Measurements from ENCODE around the gene CNDP1. TPM values are rescaled to one million over a fixed set of nuclear protein-coding genes. Genes with fewer than 3 reads are reported as not detected.

CNDP1 gene
- total RNA-seq, 2 experiments from 2014 or later: not detected

- ChIA-PET CTCF (no interaction called here), POLR2A (no interaction called here)
- H3K27me3 Mint-ChIP-seq: no peaks in the 10 kb centered on the region
- no peak for DNase-seq
- peaks cover 58% of the 10 kb centered on the region for H3K36me3 Mint-ChIP-seq
- H3K9me3 Mint-ChIP-seq: no peaks in the 10 kb centered on the region
- intact Hi-C loops (cut with micrococcal nuclease): no loop called here
- no peak overlapping the region for H3K4me3 Mint-ChIP-seq
- no peaks in the 10 kb centered on the region for H3K4me1 Mint-ChIP-seq (ENCODE audit: low read depth)
- H3K27ac Mint-ChIP-seq: no peak overlapping the region
These were observed 26.4 kb upstream of the CNDP1 start for GRCh38 chr18:74507927-74508326.

GRCh38 chr18:74508366-74508765 lies 25.9 kb upstream of the CNDP1 start:
- POLR2A ChIA-PET: no interaction called here
- DNase-seq: no peak
- Mint-ChIP-seq H3K36me3 (peaks cover 57% of the 10 kb centered on the region), H3K4me1 (ENCODE audit: low read depth) (no peaks in the 10 kb centered on the region), H3K4me3 (no peak overlapping the region), H3K9me3 (no peaks in the 10 kb centered on the region), H3K27me3 (no peaks in the 10 kb centered on the region), H3K27ac (no peak overlapping the region)
- CTCF ChIA-PET: no interaction called here
- intact Hi-C loops (cut with micrococcal nuclease): no loop called here

GRCh38 chr18:74508821-74509225 lies 25.5 kb upstream of the CNDP1 start:
- CTCF ChIA-PET: no interaction called here
- POLR2A ChIA-PET: no interaction called here
- Mint-ChIP-seq H3K36me3 (peaks cover 57% of the 10 kb centered on the region), H3K27me3 (no peaks in the 10 kb centered on the region), H3K4me1 (ENCODE audit: low read depth) (no peaks in the 10 kb centered on the region), H3K27ac (no peak overlapping the region), H3K4me3 (no peak overlapping the region), H3K9me3 (no peaks in the 10 kb centered on the region)
- no peak for DNase-seq
- intact Hi-C loops (cut with micrococcal nuclease): no loop called here

- ChIA-PET POLR2A (no interaction called here), CTCF (no interaction called here)
- H3K9me3 Mint-ChIP-seq: no peaks in the 10 kb centered on the region
- H3K4me1 Mint-ChIP-seq (ENCODE audit: low read depth): no peaks in the 10 kb centered on the region
- intact Hi-C loops (cut with micrococcal nuclease): no loop called here
- H3K36me3 Mint-ChIP-seq: peaks cover 60% of the 10 kb centered on the region
- H3K27me3 Mint-ChIP-seq: no peaks in the 10 kb centered on the region
- no peak overlapping the region for H3K27ac Mint-ChIP-seq
- DNase-seq: no peak
- H3K4me3 Mint-ChIP-seq: no peak overlapping the region
These were observed 24.2 kb upstream of the CNDP1 start for GRCh38 chr18:74509856-74510769.

GRCh38 chr18:74510770-74511095 lies 23.6 kb upstream of the CNDP1 start:
- intact Hi-C loops (cut with micrococcal nuclease): no loop called here
- Mint-ChIP-seq H3K27ac (no peak overlapping the region), H3K9me3 (no peaks in the 10 kb centered on the region), H3K36me3 (peaks cover 57% of the 10 kb centered on the region), H3K27me3 (no peaks in the 10 kb centered on the region), H3K4me1 (ENCODE audit: low read depth) (no peaks in the 10 kb centered on the region), H3K4me3 (no peak overlapping the region)
- no peak for DNase-seq
- ChIA-PET POLR2A (no interaction called here), CTCF (no interaction called here)

GRCh38 chr18:74511823-74512222 lies 22.5 kb upstream of the CNDP1 start:
- no peaks in the 10 kb centered on the region for H3K9me3 Mint-ChIP-seq
- no peaks in the 10 kb centered on the region for H3K27me3 Mint-ChIP-seq
- no peak for DNase-seq
- POLR2A ChIA-PET: no interaction called here
- H3K36me3 Mint-ChIP-seq: peaks cover 51% of the 10 kb centered on the region
- no peak overlapping the region for H3K27ac Mint-ChIP-seq
- H3K4me1 Mint-ChIP-seq (ENCODE audit: low read depth): no peaks in the 10 kb centered on the region
- no peak overlapping the region for H3K4me3 Mint-ChIP-seq
- intact Hi-C loops (cut with micrococcal nuclease): no loop called here
- CTCF ChIA-PET: no interaction called here

- Mint-ChIP-seq H3K36me3 (peaks cover 49% of the 10 kb centered on the region), H3K4me3 (no peak overlapping the region), H3K27ac (no peak overlapping the region), H3K9me3 (no peaks in the 10 kb centered on the region), H3K4me1 (ENCODE audit: low read depth) (no peaks in the 10 kb centered on the region), H3K27me3 (no peaks in the 10 kb centered on the region)
- POLR2A ChIA-PET: no interaction called here
- CTCF ChIA-PET: no interaction called here
- no peak for DNase-seq
- intact Hi-C loops (cut with micrococcal nuclease): no loop called here
These were observed 21.8 kb upstream of the CNDP1 start for GRCh38 chr18:74512321-74513053.

GRCh38 chr18:74513149-74513882 lies 21.0 kb upstream of the CNDP1 start:
- Mint-ChIP-seq H3K4me1 (ENCODE audit: low read depth) (no peaks in the 10 kb centered on the region), H3K27ac (no peak overlapping the region), H3K27me3 (no peaks in the 10 kb centered on the region), H3K4me3 (no peak overlapping the region), H3K9me3 (no peaks in the 10 kb centered on the region), H3K36me3 (peaks cover 47% of the 10 kb centered on the region)
- intact Hi-C loops (cut with micrococcal nuclease): no loop called here
- CTCF ChIA-PET: no interaction called here
- DNase-seq: no peak
- POLR2A ChIA-PET: no interaction called here

- Mint-ChIP-seq H3K9me3 (no peaks in the 10 kb centered on the region), H3K4me1 (ENCODE audit: low read depth) (no peaks in the 10 kb centered on the region), H3K27ac (no peak overlapping the region), H3K4me3 (no peak overlapping the region), H3K27me3 (no peaks in the 10 kb centered on the region), H3K36me3 (peaks cover 48% of the 10 kb centered on the region)
- intact Hi-C loops (cut with micrococcal nuclease): no loop called here
- POLR2A ChIA-PET: no interaction called here
- DNase-seq: no peak
- CTCF ChIA-PET: no interaction called here
These were observed 20.5 kb upstream of the CNDP1 start for GRCh38 chr18:74513883-74514205.

GRCh38 chr18:74514860-74515495 lies 19.3 kb upstream of the CNDP1 start:
- Mint-ChIP-seq H3K4me1 (ENCODE audit: low read depth) (no peaks in the 10 kb centered on the region), H3K4me3 (no peak overlapping the region), H3K9me3 (no peaks in the 10 kb centered on the region), H3K27ac (no peak overlapping the region), H3K36me3 (peaks cover 54% of the 10 kb centered on the region), H3K27me3 (no peaks in the 10 kb centered on the region)
- intact Hi-C loops (cut with micrococcal nuclease): no loop called here
- DNase-seq: no peak
- POLR2A ChIA-PET: no interaction called here
- CTCF ChIA-PET: interaction anchor here (0.6 kb wide), 1 partner anchor 161 kb away, joined by 3 read pairs; no protein-coding TSS in a partner anchor

- no peak for DNase-seq
- no peak overlapping the region for H3K4me3 Mint-ChIP-seq
- ChIA-PET POLR2A (no interaction called here), CTCF (interaction anchor here (0.6 kb wide), 1 partner anchor 162 kb away, joined by 3 read pairs; no protein-coding TSS in a partner anchor)
- no peaks in the 10 kb centered on the region for H3K4me1 Mint-ChIP-seq (ENCODE audit: low read depth)
- peaks cover 54% of the 10 kb centered on the region for H3K36me3 Mint-ChIP-seq
- H3K9me3 Mint-ChIP-seq: no peaks in the 10 kb centered on the region
- intact Hi-C loops (cut with micrococcal nuclease): no loop called here
- H3K27ac Mint-ChIP-seq: no peak overlapping the region
- no peaks in the 10 kb centered on the region for H3K27me3 Mint-ChIP-seq
These were observed 18.6 kb upstream of the CNDP1 start for GRCh38 chr18:74515620-74516231.
